ENCODE data around the gene FABP7. TPM values are rescaled to one million over a fixed set of nuclear protein-coding genes. Genes with fewer than 3 reads are reported as not detected.

The FABP7 gene
- total and polyA plus RNA-seq, 2 experiments from 2014 or later, result 6.6 to 15.7 TPM

GRCh38 chr6:122783401-122783800 is 3.9 kb downstream of the FABP7 start (continued):
- TF ChIP-seq ZNF462 (CRISPR knock-in tag; IDR thresholded peaks at IDR 0.05) (no peak), ZNF114 (CRISPR knock-in tag; IDR thresholded peaks at IDR 0.05) (no peak), EZH2 (IDR thresholded peaks at IDR 0.05; ENCODE audit: low read depth, unreplicated experiment) (no peak), POLR2AphosphoS5 (IDR thresholded peaks at IDR 0.05; ENCODE audit: low read depth) (no peak), NANOG (IDR thresholded peaks at IDR 0.05; ENCODE audit: borderline replicate concordance) (no peak), ETS1 (IDR thresholded peaks at IDR 0.05) (no peak), ZNF331 (CRISPR knock-in tag; IDR thresholded peaks at IDR 0.05; ENCODE audit: low read depth) (no peak)

- no peak for ATAC-seq
- no peak overlapping the region for H2AFZ ChIP-seq
- H3K4me1 Mint-ChIP-seq, result peaks cover 47% of the 10 kb centered on the region
- peaks cover 32% of the 10 kb centered on the region for H3K27me3 ChIP-seq (ENCODE audit: insufficient read depth)
- no peaks in the 10 kb centered on the region for H3K36me3 Mint-ChIP-seq (ENCODE audit: low read depth)
- H3K9me3 Mint-ChIP-seq, result no peaks in the 10 kb centered on the region
- no peak overlapping the region for H3K4me3 ChIP-seq
- H3K4me2 ChIP-seq, result no peak overlapping the region
- H3K36me3 ChIP-seq (ENCODE audit: insufficient read depth), result no peaks in the 10 kb centered on the region
- no peak overlapping the region for H3K4me3 Mint-ChIP-seq
- peaks cover 10% of the 10 kb centered on the region; the same call in 1 of the 2 replicates for H3F3A ChIP-seq (replicated peaks; ENCODE audit: low read depth)
- DNase-seq (ENCODE audit: low spot score), result no peak
- no peaks in the 10 kb centered on the region for H3K9me2 ChIP-seq (ENCODE audit: insufficient read depth)
- peaks cover 48% of the 10 kb centered on the region for H3K4me1 ChIP-seq (ENCODE audit: insufficient read depth)
- H3K27ac ChIP-seq (ENCODE audit: low read depth), result no peak overlapping the region
- no peaks in the 10 kb centered on the region for H4K20me1 ChIP-seq (replicated peaks; ENCODE audit: insufficient read depth)
- peaks cover 18% of the 10 kb centered on the region for H3K27me3 Mint-ChIP-seq (ENCODE audit: insufficient read depth, low read depth, poor library complexity)
- no peak overlapping the region for H3K27ac Mint-ChIP-seq
- H3K79me2 ChIP-seq (replicated peaks; ENCODE audit: insufficient read depth), result no peaks in the 10 kb centered on the region
- TF ChIP-seq POLR2AphosphoS5 (IDR thresholded peaks at IDR 0.05; ENCODE audit: low read depth) (no peak), STAT1 (IDR thresholded peaks at IDR 0.05; ENCODE audit: unreplicated experiment) (no peak), ZNF114 (CRISPR knock-in tag; IDR thresholded peaks at IDR 0.05) (no peak), ZNF462 (CRISPR knock-in tag; IDR thresholded peaks at IDR 0.05) (no peak)
These were observed 6.4 kb downstream of the FABP7 start for GRCh38 chr6:122785891-122786290.

Data from GM23338 (cell line).